HEK293 (cell line): ENCODE data around the gene QSER1.

ENCODE experiments used
- CTCF ChIA-PET: fragments of 350-600 bp; formaldehyde crosslinking; extraction: SDS; loops from one replicate; lab custom pipeline; 2021; ENCODE audit warnings: antibody characterized with exemption; lab: Yijun Ruan, JAX
- POLR2A ChIA-PET: fragments of 300-600 bp; formaldehyde crosslinking; extraction: SDS; loops from one replicate; lab custom pipeline; 2020; ENCODE audit warnings: antibody characterized with exemption, inconsistent platforms; lab: Yijun Ruan, JAX
- H3K27ac ChIP-seq: fragments of 200-500 bp; sonication (Bioruptor generic); 2 replicates; pipeline ENCODE4 v1.5.1; 2014; ENCODE audit warnings: low read depth, low read length, control low read depth, inconsistent platforms; ENCODE audit errors: extremely low read depth
- H3K36me3 ChIP-seq, 2 experiments: fragments of 200-500 bp in 1 of 2; sonication (Bioruptor generic) in 1 of 2; 1 replicate in 1 of 2; 2 replicates in 1 of 2; pipeline ENCODE4 v1.5.1; 2014 to 2017; ENCODE audit warnings: inconsistent platforms in 2 of 2, low read length in 2 of 2; ENCODE audit not compliant: control insufficient read depth in 2 of 2, insufficient read depth in 1 of 2
- H3K4me1 ChIP-seq: fragments of 200-500 bp; sonication (Bioruptor generic); 2 replicates; pipeline ENCODE4 v1.5.1; 2014; ENCODE audit warnings: mild to moderate bottlenecking, low read length, inconsistent platforms; ENCODE audit not compliant: control insufficient read depth, insufficient read depth
- H3K4me3 ChIP-seq: 2 replicates; pipeline ENCODE4 v1.5.1; 2011; ENCODE audit warnings: low read depth, mild to moderate bottlenecking, control low read depth, low read length, moderate library complexity
- H3K9me3 ChIP-seq: fragments of 200-500 bp; sonication (Bioruptor generic); 2 replicates; pipeline ENCODE4 v1.5.1; 2014; ENCODE audit warnings: low read depth, low read length, inconsistent platforms; ENCODE audit not compliant: control insufficient read depth, insufficient read depth
- BCL11A ChIP-seq: fragments of 450-650 bp; formaldehyde crosslinking; IDR thresholded peaks from 2 replicates; pipeline ENCODE4 v1.5.1; 2016; ENCODE audit warnings: low read depth, missing biosample characterization, missing genetic modification characterization
- FEZF1 ChIP-seq: fragments of 450-650 bp; formaldehyde crosslinking; IDR thresholded peaks from 2 replicates; pipeline ENCODE4 v1.5.1; 2016; ENCODE audit warnings: missing biosample characterization, missing genetic modification characterization
- KLF9 ChIP-seq: fragments of 450-650 bp; formaldehyde crosslinking; IDR thresholded peaks from 2 replicates; pipeline ENCODE4 v1.5.1; 2016; ENCODE audit warnings: missing biosample characterization, missing genetic modification characterization, low read depth
- PRDM1 ChIP-seq: fragments of 450-650 bp; formaldehyde crosslinking; IDR thresholded peaks from 2 replicates; pipeline ENCODE4; 2016; ENCODE audit warnings: missing biosample characterization, missing genetic modification characterization
- SP2 ChIP-seq: fragments of 450-650 bp; formaldehyde crosslinking; IDR thresholded peaks from 2 replicates; pipeline ENCODE4 v1.5.1; 2016; ENCODE audit warnings: missing biosample characterization, missing genetic modification characterization
- ZBTB20 ChIP-seq: fragments of 450-650 bp; formaldehyde crosslinking; IDR thresholded peaks from 2 replicates; pipeline ENCODE4 v1.5.1; 2016; ENCODE audit warnings: missing biosample characterization, missing genetic modification characterization
- ZBTB7A ChIP-seq: fragments of 450-650 bp; formaldehyde crosslinking; IDR thresholded peaks from 2 replicates; pipeline ENCODE4 v1.5.1; 2016; ENCODE audit warnings: low read depth, missing biosample characterization, missing genetic modification characterization
- ZNF114 ChIP-seq: fragments of 450-650 bp; formaldehyde crosslinking; IDR thresholded peaks from 2 replicates; pipeline ENCODE4 v1.5.0; 2017; ENCODE audit warnings: missing biosample characterization, missing genetic modification characterization
- ZNF19 ChIP-seq: fragments of 450-650 bp; formaldehyde crosslinking; IDR thresholded peaks from 2 replicates; pipeline ENCODE4; 2016; ENCODE audit warnings: missing biosample characterization, missing genetic modification characterization, low read depth
- ZNF202 ChIP-seq: fragments of 450-650 bp; formaldehyde crosslinking; IDR thresholded peaks from 2 replicates; pipeline ENCODE4 v1.5.1; 2016; ENCODE audit warnings: missing biosample characterization, missing genetic modification characterization, borderline replicate concordance
- ZNF223 ChIP-seq: fragments of 450-650 bp; formaldehyde crosslinking; IDR thresholded peaks from 2 replicates; pipeline ENCODE4 v1.5.1; 2016; ENCODE audit warnings: missing biosample characterization, missing genetic modification characterization
- ZNF391 ChIP-seq: fragments of 450-650 bp; formaldehyde crosslinking; IDR thresholded peaks from 2 replicates; pipeline ENCODE4 v1.5.1; 2016; ENCODE audit warnings: low read depth, missing biosample characterization, missing genetic modification characterization, borderline replicate concordance
- ZNF394 ChIP-seq: fragments of 450-650 bp; formaldehyde crosslinking; IDR thresholded peaks from 2 replicates; pipeline ENCODE4 v1.5.1; 2016; ENCODE audit warnings: missing biosample characterization, missing genetic modification characterization, mild to moderate bottlenecking, moderate library complexity, borderline replicate concordance
- ZNF561 ChIP-seq: fragments of 450-650 bp; IDR thresholded peaks from 2 replicates; pipeline ENCODE4 v1.5.1; 2018; ENCODE audit warnings: missing biosample characterization, missing genetic modification characterization, borderline replicate concordance
- ZNF600 ChIP-seq: fragments of 450-650 bp; formaldehyde crosslinking; IDR thresholded peaks from 2 replicates; pipeline ENCODE4 v1.5.1; 2016; ENCODE audit warnings: missing biosample characterization, missing genetic modification characterization
- ZNF707 ChIP-seq: fragments of 450-650 bp; formaldehyde crosslinking; IDR thresholded peaks from 2 replicates; pipeline ENCODE4 v1.5.1; 2016; ENCODE audit warnings: missing biosample characterization, missing genetic modification characterization
- TF ChIP-seq, protein P1 (sequence below): fragments of 450-650 bp; formaldehyde crosslinking; IDR thresholded peaks from 2 replicates; pipeline ENCODE4 v1.5.1; 2016; ENCODE audit warnings: missing biosample characterization, missing genetic modification characterization
- TF ChIP-seq, protein P2 (sequence below): fragments of 450-650 bp; formaldehyde crosslinking; optimal IDR thresholded peaks from 2 replicates; pipeline ENCODE3; 2016; ENCODE audit warnings: missing biosample characterization, mild to moderate bottlenecking, missing genetic modification characterization
- TF ChIP-seq, protein P3 (sequence below): fragments of 450-650 bp; formaldehyde crosslinking; IDR thresholded peaks from 2 replicates; pipeline ENCODE4; 2016; ENCODE audit warnings: missing biosample characterization, missing genetic modification characterization
- TF ChIP-seq, protein P4 (sequence below): fragments of 450-650 bp; formaldehyde crosslinking; IDR thresholded peaks from 2 replicates; pipeline ENCODE4 v1.5.1; 2017; ENCODE audit warnings: missing biosample characterization, missing genetic modification characterization
- TF ChIP-seq, protein P5 (sequence below): fragments of 450-650 bp; formaldehyde crosslinking; IDR thresholded peaks from 2 replicates; pipeline ENCODE4 v1.5.1; 2016; ENCODE audit warnings: missing biosample characterization, missing genetic modification characterization
- TF ChIP-seq, protein P6 (sequence below): fragments of 450-650 bp; formaldehyde crosslinking; IDR thresholded peaks from 2 replicates; pipeline ENCODE4 v1.5.1; 2016; ENCODE audit warnings: missing biosample characterization, missing genetic modification characterization
- TF ChIP-seq, protein P7 (sequence below): fragments of 450-650 bp; formaldehyde crosslinking; IDR thresholded peaks from 2 replicates; pipeline ENCODE4 v1.5.1; 2016; ENCODE audit warnings: missing biosample characterization, missing genetic modification characterization

QSER1 gene

DNA sequence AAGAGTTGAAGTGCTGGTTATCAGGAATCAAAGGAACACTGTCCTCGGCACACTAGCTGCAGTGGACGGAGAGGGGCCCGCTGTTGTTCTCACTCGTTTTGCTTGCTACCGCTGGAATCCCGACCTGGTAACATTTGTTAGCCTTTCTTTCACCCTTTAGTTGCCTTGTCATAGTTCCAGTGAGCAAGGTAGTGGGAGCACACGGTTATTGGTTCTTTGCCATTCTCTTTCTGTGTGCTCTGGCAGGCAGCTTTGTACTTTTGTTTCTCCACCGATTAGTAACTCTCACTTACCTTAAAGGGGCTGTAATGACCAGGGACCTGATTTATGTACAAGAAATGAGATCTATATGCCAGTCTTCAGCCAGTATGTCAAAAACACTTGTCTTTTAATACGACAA lies 124.9 kb downstream of the QSER1 start:
- Histone ChIP-seq H3K36me3 (no peaks in the 10 kb centered on the region), H3K4me1 (no peaks in the 10 kb centered on the region), H3K9me3 (no peaks in the 10 kb centered on the region), H3K4me3 (no peak overlapping the region), H3K27ac (no peak overlapping the region)
- ChIA-PET CTCF (interaction anchor here (0.6 to 1.9 kb wide), 4 partner anchors 9 to 48 kb away, joined by 3 to 6 read pairs (median 4); partner anchors contain the start of gene TCP11L1), POLR2A (interaction anchor here (3.2 kb wide), 1 partner anchor 22 kb away, joined by 47 read pairs; the partner anchor contains the start of gene TCP11L1)
- TF ChIP-seq ZBTB7A (tag by site-specific recombination): no peak
- TF ChIP-seq PRDM1 (tag by site-specific recombination): peak; percentile 74
- TF ChIP-seq, protein P1, sequence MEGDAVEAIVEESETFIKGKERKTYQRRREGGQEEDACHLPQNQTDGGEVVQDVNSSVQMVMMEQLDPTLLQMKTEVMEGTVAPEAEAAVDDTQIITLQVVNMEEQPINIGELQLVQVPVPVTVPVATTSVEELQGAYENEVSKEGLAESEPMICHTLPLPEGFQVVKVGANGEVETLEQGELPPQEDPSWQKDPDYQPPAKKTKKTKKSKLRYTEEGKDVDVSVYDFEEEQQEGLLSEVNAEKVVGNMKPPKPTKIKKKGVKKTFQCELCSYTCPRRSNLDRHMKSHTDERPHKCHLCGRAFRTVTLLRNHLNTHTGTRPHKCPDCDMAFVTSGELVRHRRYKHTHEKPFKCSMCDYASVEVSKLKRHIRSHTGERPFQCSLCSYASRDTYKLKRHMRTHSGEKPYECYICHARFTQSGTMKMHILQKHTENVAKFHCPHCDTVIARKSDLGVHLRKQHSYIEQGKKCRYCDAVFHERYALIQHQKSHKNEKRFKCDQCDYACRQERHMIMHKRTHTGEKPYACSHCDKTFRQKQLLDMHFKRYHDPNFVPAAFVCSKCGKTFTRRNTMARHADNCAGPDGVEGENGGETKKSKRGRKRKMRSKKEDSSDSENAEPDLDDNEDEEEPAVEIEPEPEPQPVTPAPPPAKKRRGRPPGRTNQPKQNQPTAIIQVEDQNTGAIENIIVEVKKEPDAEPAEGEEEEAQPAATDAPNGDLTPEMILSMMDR (tag by site-specific recombination): no peak

DNA sequence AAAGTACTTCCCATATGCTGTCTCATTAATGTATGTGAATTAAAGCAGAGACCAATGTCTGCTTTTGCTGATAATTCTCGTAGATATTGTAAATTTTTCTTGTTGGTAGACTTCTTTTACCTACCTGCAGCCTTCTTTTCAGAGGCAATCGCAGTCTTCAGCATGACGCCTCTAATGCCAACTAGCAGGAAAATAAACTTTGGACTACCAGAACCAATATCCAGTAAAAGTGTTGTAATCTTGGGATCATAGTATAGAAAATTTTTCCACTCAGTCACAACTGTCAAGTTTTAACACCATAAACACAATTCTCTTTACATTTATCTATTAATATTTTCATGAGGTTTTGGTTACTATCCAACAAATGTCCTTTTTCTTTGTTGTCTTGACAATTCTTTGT lies 125.4 kb downstream of the QSER1 start:
- Histone ChIP-seq H3K27ac (no peak overlapping the region), H3K4me1 (no peaks in the 10 kb centered on the region), H3K36me3 (no peaks in the 10 kb centered on the region), H3K4me3 (no peak overlapping the region)
- POLR2A ChIA-PET: interaction anchor here (3.2 kb wide), 1 partner anchor 21 kb away, joined by 47 read pairs; the partner anchor contains the start of gene TCP11L1
- TF ChIP-seq ZNF202 (tag by site-specific recombination): no peak
- no peak for TF ChIP-seq ZNF600 (tag by site-specific recombination)
- no peak for TF ChIP-seq ZNF707 (tag by site-specific recombination)
- no peak for TF ChIP-seq FEZF1 (tag by site-specific recombination)
- TF ChIP-seq, protein P2, sequence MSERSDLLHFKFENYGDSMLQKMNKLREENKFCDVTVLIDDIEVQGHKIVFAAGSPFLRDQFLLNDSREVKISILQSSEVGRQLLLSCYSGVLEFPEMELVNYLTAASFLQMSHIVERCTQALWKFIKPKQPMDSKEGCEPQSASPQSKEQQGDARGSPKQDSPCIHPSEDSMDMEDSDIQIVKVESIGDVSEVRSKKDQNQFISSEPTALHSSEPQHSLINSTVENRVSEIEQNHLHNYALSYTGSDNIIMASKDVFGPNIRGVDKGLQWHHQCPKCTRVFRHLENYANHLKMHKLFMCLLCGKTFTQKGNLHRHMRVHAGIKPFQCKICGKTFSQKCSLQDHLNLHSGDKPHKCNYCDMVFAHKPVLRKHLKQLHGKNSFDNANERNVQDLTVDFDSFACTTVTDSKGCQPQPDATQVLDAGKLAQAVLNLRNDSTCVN: no peak
- TF ChIP-seq, protein P3, sequence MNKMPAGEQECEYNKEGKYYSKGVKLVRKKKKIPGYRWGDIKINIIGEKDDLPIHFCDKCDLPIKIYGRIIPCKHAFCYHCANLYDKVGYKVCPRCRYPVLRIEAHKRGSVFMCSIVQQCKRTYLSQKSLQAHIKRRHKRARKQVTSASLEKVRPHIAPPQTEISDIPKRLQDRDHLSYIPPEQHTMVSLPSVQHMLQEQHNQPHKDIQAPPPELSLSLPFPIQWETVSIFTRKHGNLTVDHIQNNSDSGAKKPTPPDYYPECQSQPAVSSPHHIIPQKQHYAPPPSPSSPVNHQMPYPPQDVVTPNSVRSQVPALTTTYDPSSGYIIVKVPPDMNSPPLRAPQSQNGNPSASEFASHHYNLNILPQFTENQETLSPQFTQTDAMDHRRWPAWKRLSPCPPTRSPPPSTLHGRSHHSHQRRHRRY (tag by site-specific recombination): no peak
- TF ChIP-seq ZNF394 (tag by site-specific recombination): no peak
- TF ChIP-seq ZNF561 (tag by site-specific recombination): no peak
- TF ChIP-seq, protein P4, sequence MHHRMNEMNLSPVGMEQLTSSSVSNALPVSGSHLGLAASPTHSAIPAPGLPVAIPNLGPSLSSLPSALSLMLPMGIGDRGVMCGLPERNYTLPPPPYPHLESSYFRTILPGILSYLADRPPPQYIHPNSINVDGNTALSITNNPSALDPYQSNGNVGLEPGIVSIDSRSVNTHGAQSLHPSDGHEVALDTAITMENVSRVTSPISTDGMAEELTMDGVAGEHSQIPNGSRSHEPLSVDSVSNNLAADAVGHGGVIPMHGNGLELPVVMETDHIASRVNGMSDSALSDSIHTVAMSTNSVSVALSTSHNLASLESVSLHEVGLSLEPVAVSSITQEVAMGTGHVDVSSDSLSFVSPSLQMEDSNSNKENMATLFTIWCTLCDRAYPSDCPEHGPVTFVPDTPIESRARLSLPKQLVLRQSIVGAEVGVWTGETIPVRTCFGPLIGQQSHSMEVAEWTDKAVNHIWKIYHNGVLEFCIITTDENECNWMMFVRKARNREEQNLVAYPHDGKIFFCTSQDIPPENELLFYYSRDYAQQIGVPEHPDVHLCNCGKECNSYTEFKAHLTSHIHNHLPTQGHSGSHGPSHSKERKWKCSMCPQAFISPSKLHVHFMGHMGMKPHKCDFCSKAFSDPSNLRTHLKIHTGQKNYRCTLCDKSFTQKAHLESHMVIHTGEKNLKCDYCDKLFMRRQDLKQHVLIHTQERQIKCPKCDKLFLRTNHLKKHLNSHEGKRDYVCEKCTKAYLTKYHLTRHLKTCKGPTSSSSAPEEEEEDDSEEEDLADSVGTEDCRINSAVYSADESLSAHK (tag by site-specific recombination): no peak
- TF ChIP-seq BCL11A: no peak
- TF ChIP-seq ZNF223 (tag by site-specific recombination): no peak
- TF ChIP-seq, protein P5, sequence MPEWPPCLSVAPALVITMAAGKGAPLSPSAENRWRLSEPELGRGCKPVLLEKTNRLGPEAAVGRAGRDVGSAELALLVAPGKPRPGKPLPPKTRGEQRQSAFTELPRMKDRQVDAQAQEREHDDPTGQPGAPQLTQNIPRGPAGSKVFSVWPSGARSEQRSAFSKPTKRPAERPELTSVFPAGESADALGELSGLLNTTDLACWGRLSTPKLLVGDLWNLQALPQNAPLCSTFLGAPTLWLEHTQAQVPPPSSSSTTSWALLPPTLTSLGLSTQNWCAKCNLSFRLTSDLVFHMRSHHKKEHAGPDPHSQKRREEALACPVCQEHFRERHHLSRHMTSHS (tag by site-specific recombination): no peak
- TF ChIP-seq, protein P6, sequence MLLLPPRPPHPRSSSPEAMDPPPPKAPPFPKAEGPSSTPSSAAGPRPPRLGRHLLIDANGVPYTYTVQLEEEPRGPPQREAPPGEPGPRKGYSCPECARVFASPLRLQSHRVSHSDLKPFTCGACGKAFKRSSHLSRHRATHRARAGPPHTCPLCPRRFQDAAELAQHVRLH (tag by site-specific recombination): no peak
- TF ChIP-seq ZNF114 (tag by site-specific recombination): no peak
- no peak for TF ChIP-seq ZBTB20 (tag by site-specific recombination)
- TF ChIP-seq SP2: no peak
- TF ChIP-seq ZNF19 (tag by site-specific recombination): no peak
- no peak for TF ChIP-seq ZNF391 (tag by site-specific recombination)
- no peak for TF ChIP-seq KLF9 (tag by site-specific recombination)
- TF ChIP-seq, protein P7, sequence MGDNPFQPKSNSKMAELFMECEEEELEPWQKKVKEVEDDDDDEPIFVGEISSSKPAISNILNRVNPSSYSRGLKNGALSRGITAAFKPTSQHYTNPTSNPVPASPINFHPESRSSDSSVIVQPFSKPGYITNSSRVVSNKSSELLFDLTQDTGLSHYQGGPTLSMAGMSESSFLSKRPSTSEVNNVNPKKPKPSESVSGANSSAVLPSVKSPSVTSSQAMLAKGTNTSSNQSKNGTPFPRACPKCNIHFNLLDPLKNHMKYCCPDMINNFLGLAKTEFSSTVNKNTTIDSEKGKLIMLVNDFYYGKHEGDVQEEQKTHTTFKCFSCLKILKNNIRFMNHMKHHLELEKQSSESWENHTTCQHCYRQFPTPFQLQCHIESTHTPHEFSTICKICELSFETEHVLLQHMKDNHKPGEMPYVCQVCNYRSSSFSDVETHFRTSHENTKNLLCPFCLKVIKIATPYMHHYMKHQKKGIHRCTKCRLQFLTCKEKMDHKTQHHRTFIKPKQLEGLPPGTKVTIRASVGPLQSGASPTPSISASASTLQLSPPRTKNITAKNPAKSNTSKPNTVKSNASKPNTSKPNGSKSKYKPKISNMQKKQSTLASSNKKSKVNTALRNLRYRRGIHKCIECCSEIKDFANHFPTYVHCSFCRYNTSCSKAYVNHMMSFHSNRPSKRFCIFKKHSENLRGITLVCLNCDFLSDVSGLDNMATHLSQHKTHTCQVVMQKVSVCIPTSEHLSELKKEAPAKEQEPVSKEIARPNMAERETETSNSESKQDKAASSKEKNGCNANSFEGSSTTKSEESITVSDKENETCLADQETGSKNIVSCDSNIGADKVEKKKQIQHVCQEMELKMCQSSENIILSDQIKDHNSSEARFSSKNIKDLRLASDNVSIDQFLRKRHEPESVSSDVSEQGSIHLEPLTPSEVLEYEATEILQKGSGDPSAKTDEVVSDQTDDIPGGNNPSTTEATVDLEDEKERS (tag by site-specific recombination): no peak
- TF ChIP-seq, all 188 proteins: peak for 0
- CTCF ChIA-PET: interaction anchor here (1.3 to 1.9 kb wide), 2 partner anchors 21 to 44 kb away, joined by 3 to 6 read pairs; partner anchors contain the start of gene TCP11L1
- no peaks in the 10 kb centered on the region for H3K9me3 ChIP-seq
